Upper lobe of left lung (tissue), 4 donors: ENCODE measurements around the gene ARHGEF6.

Experiments
- CTCF ChIP-seq, 6 experiments: fragments of 450-650 bp in 4 of 6; fragments of 200-600 bp in 2 of 6; sonication (generic) in 2 of 6; IDR thresholded peaks; one replicate each; pipeline ENCODE4 v1.5.1; 2016 to 2019; ENCODE audit warnings: antibody characterized with exemption in 6 of 6
- EP300 ChIP-seq, 4 donors: sonication (generic); formaldehyde crosslinking; IDR thresholded peaks; one replicate each; pipeline ENCODE4 v1.5.1; 2017; ENCODE audit warnings: antibody characterized with exemption in 4 of 4, control low read depth in 2 of 4
- POLR2A ChIP-seq, 4 donors: fragments of 450-650 bp; IDR thresholded peaks; one replicate each; pipeline ENCODE4 v1.5.1; 2016 to 2017; ENCODE audit warnings: antibody characterized with exemption in 4 of 4, mild to moderate bottlenecking in 2 of 4
- POLR2AphosphoS5 ChIP-seq, 2 donors: sonication (generic); formaldehyde crosslinking; IDR thresholded peaks; one replicate each; pipeline ENCODE4 v1.5.1; 2017; ENCODE audit warnings: antibody characterized with exemption in 2 of 2

- no peak for TF ChIP-seq EP300 (IDR thresholded peaks at IDR 0.05)
- TF ChIP-seq CTCF (IDR thresholded peaks at IDR 0.05): no peak
- TF ChIP-seq POLR2A (IDR thresholded peaks at IDR 0.05): no peak
- no peak for TF ChIP-seq POLR2AphosphoS5 (IDR thresholded peaks at IDR 0.05)
Observed at GRCh38 chrX:136625246-136625645, 155.5 kb downstream of the ARHGEF6 start.
